H9 (cell line): Measurements from ENCODE around the gene UTP3. TPM values are rescaled to one million over a fixed set of nuclear protein-coding genes. Genes with fewer than 3 reads are reported as not detected.

Source experiments
- DNase-seq: peaks from one replicate; pipeline ENCODE4 v3.0.0-alpha.2; 2017
- H2AFZ ChIP-seq: one replicate; pipeline ENCODE4 v1.6.1; 2013; ENCODE audit warnings: mild to moderate bottlenecking, low read length, control low read depth, moderate library complexity
- H2AK5ac ChIP-seq: 2 replicates; pipeline ENCODE4 v1.6.1; 2013; ENCODE audit warnings: low read length, control low read depth, mixed read lengths; ENCODE audit not compliant: insufficient read length
- H2BK120ac ChIP-seq: one replicate; pipeline ENCODE4 v1.6.1; 2013; ENCODE audit warnings: low read depth, mild to moderate bottlenecking, low read length, control low read depth, inconsistent platforms; ENCODE audit not compliant: poor library complexity, severe bottlenecking
- H2BK12ac ChIP-seq: 2 replicates; pipeline ENCODE4 v1.6.1; 2013; ENCODE audit warnings: low read length, control low read depth, mixed read lengths, low read depth; ENCODE audit not compliant: insufficient read length
- H2BK15ac ChIP-seq: 2 replicates; pipeline ENCODE4 v1.6.1; 2013; ENCODE audit warnings: low read depth, low read length, control low read depth
- H2BK20ac ChIP-seq: one replicate; pipeline ENCODE4 v1.6.1; 2013; ENCODE audit warnings: low read depth, mild to moderate bottlenecking, low read length, control low read depth, inconsistent platforms; ENCODE audit not compliant: poor library complexity, severe bottlenecking
- H2BK5ac ChIP-seq: 2 replicates; pipeline ENCODE4 v1.6.1; 2013; ENCODE audit warnings: low read length, control low read depth, mixed read lengths; ENCODE audit not compliant: insufficient read length
- H3K14ac ChIP-seq: 2 replicates; pipeline ENCODE4 v1.6.1; 2013; ENCODE audit warnings: low read length, control low read depth; ENCODE audit not compliant: insufficient read depth
- H3K18ac ChIP-seq: 2 replicates; pipeline ENCODE4 v1.6.1; 2013; ENCODE audit warnings: low read depth, mild to moderate bottlenecking, mixed read lengths, low read length, control low read depth; ENCODE audit not compliant: insufficient read length
- H3K23ac ChIP-seq: 2 replicates; pipeline ENCODE4 v1.6.1; 2013; ENCODE audit warnings: low read length, control low read depth, mixed read lengths, low read depth; ENCODE audit not compliant: insufficient read length
- H3K23me2 ChIP-seq: 2 replicates; pipeline ENCODE4 v1.6.1; 2013; ENCODE audit warnings: low read depth, mild to moderate bottlenecking, mixed read lengths, low read length, control low read depth; ENCODE audit not compliant: insufficient read length, poor library complexity, severe bottlenecking
- H3K27ac ChIP-seq: 2 replicates; pipeline ENCODE4 v1.5.1; 2013; ENCODE audit warnings: low read length, control low read depth, mixed read lengths, low read depth; ENCODE audit not compliant: insufficient read length
- H3K27me3 ChIP-seq: 2 replicates; pipeline ENCODE4 v1.6.1; 2013; ENCODE audit warnings: low read length, control low read depth, inconsistent platforms; ENCODE audit not compliant: insufficient read depth
- H3K4ac ChIP-seq: 2 replicates; pipeline ENCODE4 v1.6.1; 2013; ENCODE audit warnings: low read depth, mild to moderate bottlenecking, control low read depth, inconsistent platforms, low read length, moderate library complexity
- H3K4me1 ChIP-seq: 2 replicates; pipeline ENCODE4 v1.6.1; 2013; ENCODE audit warnings: low read length, control low read depth, inconsistent platforms; ENCODE audit not compliant: insufficient read depth
- H3K4me2 ChIP-seq: 2 replicates; pipeline ENCODE4 v1.6.1; 2013; ENCODE audit warnings: low read length, control low read depth, mixed read lengths; ENCODE audit not compliant: insufficient read length, insufficient read depth
- H3K56ac ChIP-seq: 2 replicates; pipeline ENCODE4 v1.6.1; 2013; ENCODE audit warnings: low read depth, mild to moderate bottlenecking, mixed read lengths, low read length, control low read depth; ENCODE audit not compliant: insufficient read length
- H3K79me1 ChIP-seq: 2 replicates; pipeline ENCODE4 v1.6.1; 2013; ENCODE audit warnings: low read depth, mild to moderate bottlenecking, moderate library complexity, low read length, control low read depth, inconsistent platforms; ENCODE audit not compliant: insufficient read depth, poor library complexity, severe bottlenecking
- H3K79me2 ChIP-seq: 2 replicates; pipeline ENCODE4 v1.6.1; 2013; ENCODE audit warnings: low read length, control low read depth, inconsistent platforms; ENCODE audit not compliant: insufficient read depth
- H3K9ac ChIP-seq: 2 replicates; pipeline ENCODE4 v1.6.1; 2013; ENCODE audit warnings: low read length, control low read depth, mixed read lengths; ENCODE audit not compliant: insufficient read length; ENCODE audit errors: extremely low read depth
- H3K9me3 ChIP-seq: one replicate; pipeline ENCODE4 v1.6.1; 2013; ENCODE audit warnings: low read depth, low read length, inconsistent platforms; ENCODE audit not compliant: control insufficient read depth
- H3T11ph ChIP-seq: one replicate; pipeline ENCODE4 v1.6.1; 2013; ENCODE audit warnings: mild to moderate bottlenecking, low read length, control low read depth, inconsistent platforms
- H4K20me1 ChIP-seq: one replicate; pipeline ENCODE4 v1.6.1; 2013; ENCODE audit not compliant: control insufficient read depth, insufficient read length, insufficient read depth
- H4K5ac ChIP-seq: 2 replicates; pipeline ENCODE4 v1.6.1; 2013; ENCODE audit warnings: low read depth, mild to moderate bottlenecking, mixed read lengths, low read length, control low read depth; ENCODE audit not compliant: insufficient read length
- H4K8ac ChIP-seq: replicated peaks from 2 replicates; pipeline ENCODE4 v1.6.1; 2013; ENCODE audit warnings: low read length, control low read depth, mixed read lengths, low read depth; ENCODE audit not compliant: insufficient read length
- H4K91ac ChIP-seq: 2 replicates; pipeline ENCODE4 v1.6.1; 2013; ENCODE audit warnings: low read depth, mild to moderate bottlenecking, moderate library complexity, mixed read lengths, low read length, control low read depth; ENCODE audit not compliant: insufficient read length
- H3K27ac Mint-ChIP-seq, 3 experiments: 2 replicates in 2 of 3; 3 replicates in 1 of 3; pipeline ENCODE4 v1.8.0; 2020 to 2021; ENCODE audit warnings: mixed read lengths in 3 of 3, mild to moderate bottlenecking in 1 of 3, moderate library complexity in 1 of 3
- H3K27me3 Mint-ChIP-seq: 2 replicates; pipeline ENCODE4 v1.8.0; 2021; ENCODE audit warnings: low read depth, mild to moderate bottlenecking, moderate library complexity, mixed read lengths
- H3K36me3 Mint-ChIP-seq, 3 experiments: 2 replicates in 2 of 3; 3 replicates in 1 of 3; pipeline ENCODE4 v1.8.0; 2020 to 2021; ENCODE audit warnings: low read depth in 3 of 3, mixed read lengths in 3 of 3; ENCODE audit not compliant: insufficient read depth in 1 of 3
- H3K4me1 Mint-ChIP-seq, 2 experiments: 2 replicates each; pipeline ENCODE4 v1.8.0; 2020; ENCODE audit warnings: mixed read lengths in 2 of 2
- H3K4me3 Mint-ChIP-seq, 2 experiments: 2 replicates in 1 of 2; 3 replicates in 1 of 2; pipeline ENCODE4 v1.8.0; 2020 to 2021; ENCODE audit warnings: mild to moderate bottlenecking in 2 of 2, mixed read lengths in 2 of 2, moderate library complexity in 1 of 2
- H3K9me3 Mint-ChIP-seq, 2 experiments: 2 replicates in 1 of 2; 3 replicates in 1 of 2; pipeline ENCODE4 v1.8.0; 2020; ENCODE audit warnings: mild to moderate bottlenecking in 2 of 2, mixed read lengths in 2 of 2, moderate library complexity in 1 of 2
- WGBS: extraction: QIAGEN DNeasy Blood & Tissue Kit; methylation state at CpG from one replicate; pipeline ENCODE4 v1.1.7; 2013; ENCODE audit warnings: missing lambda C conversion rate, low lambda C conversion rate, mixed read lengths; ENCODE audit not compliant: insufficient read length; ENCODE audit errors: extremely low coverage; 5-methylcytosine and 5-hydroxymethylcytosine counted together
- total RNA-seq: library from RNA; stranded (reverse); gene quantifications from 2 replicates; pipeline ENCODE4 v1.2.1, GENCODE V29; 2021
- TF ChIP-seq, protein P1 (sequence below): fragments of 200-600 bp; sonication (generic); conservative IDR thresholded peaks from 3 replicates; pipeline ENCODE4 v1.8.0; 2021; ENCODE audit warnings: antibody characterized with exemption, mild to moderate bottlenecking

The UTP3 gene
- total RNA-seq, 1 experiment from 2014 or later: 49.3 TPM

DNA sequence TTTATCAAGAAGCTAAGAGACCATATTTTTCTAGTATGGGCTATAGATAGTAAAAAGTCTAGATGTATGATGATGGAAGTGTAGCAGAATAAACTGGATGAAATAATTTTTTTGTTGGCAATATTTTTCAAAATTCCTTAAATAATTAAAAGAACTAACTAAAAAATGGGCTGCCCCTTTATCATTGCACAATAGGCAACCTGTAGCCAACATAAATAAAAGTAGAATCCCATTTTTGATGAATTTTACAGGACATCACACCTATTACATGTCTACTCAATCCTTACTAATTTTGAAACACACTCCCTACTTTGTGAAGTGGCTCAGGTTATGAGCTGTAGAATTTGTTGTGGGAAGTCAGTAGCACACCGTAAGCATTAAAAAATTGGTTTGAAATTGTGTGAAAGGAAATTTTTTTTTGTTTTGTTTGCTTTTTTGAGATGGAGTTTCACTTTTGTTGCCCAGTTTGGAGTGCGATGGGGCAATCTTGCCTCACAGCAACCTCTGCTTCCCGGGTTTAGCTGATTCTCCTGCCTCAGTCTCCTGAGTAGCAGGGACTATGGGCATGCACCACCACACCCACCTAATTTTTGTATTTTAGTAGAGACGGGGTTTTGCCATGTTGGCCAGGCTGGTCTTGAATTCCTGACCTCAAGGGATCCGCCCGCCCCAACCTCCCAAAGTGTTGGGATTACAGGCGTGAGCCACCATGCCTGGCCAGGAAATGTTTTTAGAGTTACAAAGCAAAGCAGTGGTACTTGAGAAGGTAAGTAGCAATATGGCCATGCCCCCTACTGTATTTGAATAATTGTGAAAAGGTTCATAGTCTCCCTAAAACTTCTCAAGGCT is 24.5 kb downstream of the UTP3 start:
- Histone ChIP-seq H2BK12ac (no peak overlapping the region), H3K23ac (no peak overlapping the region), H3K4me1 (no peaks in the 10 kb centered on the region; the same call in 1 of the 2 replicates), H3K56ac (no peak overlapping the region), H3K18ac (no peak overlapping the region), H3K27me3 (no peaks in the 10 kb centered on the region), H3K79me2 (no peaks in the 10 kb centered on the region; the same call in 1 of the 2 replicates), H3K9ac (no peak overlapping the region), H3K79me1 (no peaks in the 10 kb centered on the region), H2BK5ac (no peak overlapping the region), H3T11ph (no peak overlapping the region), H2AFZ (no peak overlapping the region), H3K4ac (no peak overlapping the region), H2BK15ac (no peak overlapping the region), H3K23me2 (no peaks in the 10 kb centered on the region), H4K8ac (no peak overlapping the region), H2BK20ac (no peak overlapping the region), H3K9me3 (no peaks in the 10 kb centered on the region), H3K4me2 (no peak overlapping the region), H3K14ac (no peak overlapping the region), H4K5ac (no peak overlapping the region), H4K20me1 (no peaks in the 10 kb centered on the region), H4K91ac (no peak overlapping the region), H2AK5ac (no peak overlapping the region), H2BK120ac (no peak overlapping the region), H3K27ac (no peak overlapping the region)
- Mint-ChIP-seq H3K27me3 (no peaks in the 10 kb centered on the region), H3K4me3 (no peak overlapping the region), H3K9me3 (no peaks in the 10 kb centered on the region), H3K36me3 (no peaks in the 10 kb centered on the region; a peak in 1 of 7 replicates), H3K4me1 (peaks cover 34 to 42% of the 10 kb centered on the region in 2 experiments), H3K27ac (no peak overlapping the region; a peak in 1 of 7 replicates)
- no peak for DNase-seq
- WGBS: no CpG with 5 or more reads among the region's 7 CpGs
- TF ChIP-seq, protein P1, sequence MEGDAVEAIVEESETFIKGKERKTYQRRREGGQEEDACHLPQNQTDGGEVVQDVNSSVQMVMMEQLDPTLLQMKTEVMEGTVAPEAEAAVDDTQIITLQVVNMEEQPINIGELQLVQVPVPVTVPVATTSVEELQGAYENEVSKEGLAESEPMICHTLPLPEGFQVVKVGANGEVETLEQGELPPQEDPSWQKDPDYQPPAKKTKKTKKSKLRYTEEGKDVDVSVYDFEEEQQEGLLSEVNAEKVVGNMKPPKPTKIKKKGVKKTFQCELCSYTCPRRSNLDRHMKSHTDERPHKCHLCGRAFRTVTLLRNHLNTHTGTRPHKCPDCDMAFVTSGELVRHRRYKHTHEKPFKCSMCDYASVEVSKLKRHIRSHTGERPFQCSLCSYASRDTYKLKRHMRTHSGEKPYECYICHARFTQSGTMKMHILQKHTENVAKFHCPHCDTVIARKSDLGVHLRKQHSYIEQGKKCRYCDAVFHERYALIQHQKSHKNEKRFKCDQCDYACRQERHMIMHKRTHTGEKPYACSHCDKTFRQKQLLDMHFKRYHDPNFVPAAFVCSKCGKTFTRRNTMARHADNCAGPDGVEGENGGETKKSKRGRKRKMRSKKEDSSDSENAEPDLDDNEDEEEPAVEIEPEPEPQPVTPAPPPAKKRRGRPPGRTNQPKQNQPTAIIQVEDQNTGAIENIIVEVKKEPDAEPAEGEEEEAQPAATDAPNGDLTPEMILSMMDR: no peak
